Brain pericyte (primary cell): ENCODE data around the gene GPC1.

Experiments used
- DNase-seq: peaks from one replicate; pipeline ENCODE4 v3.0.0-alpha.2; 2012; ENCODE audit warnings: low read depth, low spot score

GPC1 gene

DNA sequence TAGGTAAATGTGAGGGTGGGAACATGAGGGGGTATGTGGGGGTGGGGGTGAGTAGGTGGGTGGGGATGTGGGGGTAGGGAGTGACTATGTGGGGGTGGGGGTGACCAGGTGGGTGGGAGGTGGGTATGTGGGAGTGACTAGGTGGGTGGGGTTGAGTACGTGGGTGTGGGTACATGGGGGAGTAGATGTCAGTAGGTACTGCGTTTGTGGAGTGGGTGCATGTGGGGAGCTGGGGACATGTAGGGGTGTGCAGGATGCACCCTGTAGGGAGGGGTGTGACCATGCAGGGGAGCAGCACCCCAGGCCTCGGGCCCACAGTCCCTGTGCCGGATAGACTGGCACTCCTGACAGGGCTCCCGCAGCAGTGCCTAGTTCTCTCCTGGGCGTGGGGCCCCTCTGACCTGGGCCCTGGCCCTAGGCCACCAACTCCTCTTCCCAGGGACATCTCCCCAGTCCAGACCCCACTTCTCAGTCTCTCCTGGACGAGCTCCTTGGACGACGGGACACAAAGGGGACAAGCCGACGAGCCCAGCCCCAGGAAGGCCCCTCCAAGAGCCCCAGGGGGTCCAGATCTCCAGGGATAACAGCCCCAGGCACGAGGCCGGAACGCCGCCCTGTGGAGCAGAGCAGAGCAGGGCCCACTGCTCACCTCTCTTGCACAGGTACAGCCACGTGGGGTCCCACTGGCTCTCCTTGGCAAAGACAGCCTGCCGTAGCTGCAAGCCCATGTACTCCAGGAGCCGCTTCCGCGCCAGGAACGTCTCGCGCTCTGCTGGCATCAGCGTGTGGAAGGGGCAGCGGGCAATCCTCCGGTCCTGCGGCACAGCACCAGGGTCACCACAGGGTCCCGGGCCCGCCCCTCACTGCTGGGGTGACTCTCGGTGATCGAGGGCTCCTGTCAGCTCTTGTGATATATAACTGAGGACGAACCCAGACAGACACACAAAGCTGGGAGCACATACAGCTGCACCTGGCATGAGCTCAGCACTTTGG, 64.1 kb downstream of the GPC1 start:
- DNase-seq, result no peak

DNA sequence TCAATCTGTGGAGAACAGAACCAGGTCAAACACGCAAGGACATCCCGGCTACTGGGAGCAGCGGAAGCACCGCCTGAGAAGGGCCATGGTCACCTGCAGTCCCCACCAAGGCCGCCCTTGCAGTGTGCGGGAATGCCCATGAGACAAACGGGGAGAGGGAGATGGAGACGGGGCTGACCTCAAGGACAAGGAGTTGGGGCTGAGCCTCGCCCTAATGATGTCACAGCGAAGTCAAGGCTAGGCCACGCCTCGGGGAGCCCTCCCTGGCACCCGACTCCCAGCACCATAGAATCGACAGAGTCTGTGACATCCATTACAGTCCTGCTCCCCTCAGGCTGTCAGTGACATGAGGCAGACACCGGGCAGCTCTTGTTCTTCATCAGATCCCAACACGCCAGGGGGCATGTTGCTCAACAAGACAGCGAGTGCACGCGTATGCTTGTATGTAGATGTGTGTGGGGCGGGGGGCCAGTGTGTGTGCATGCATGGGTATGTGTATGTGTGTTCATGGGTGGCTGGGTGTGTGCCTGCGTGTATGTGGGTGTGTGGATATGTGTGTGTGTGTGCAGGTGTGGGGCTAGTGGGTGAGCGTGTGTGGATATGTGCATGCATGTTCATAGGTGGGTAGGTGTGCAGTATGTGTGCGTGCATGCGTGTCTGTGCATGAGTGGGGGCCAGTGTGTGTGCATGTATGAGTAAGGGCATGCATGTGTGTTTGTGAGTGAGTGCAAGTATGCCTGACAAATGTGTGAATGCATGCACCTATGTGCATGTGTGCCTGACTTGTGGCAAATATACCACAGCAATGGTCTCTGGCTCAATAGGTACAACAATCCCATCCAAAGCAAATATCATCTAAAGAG, 65.3 kb downstream of the GPC1 start:
- DNase-seq, result no peak

DNA sequence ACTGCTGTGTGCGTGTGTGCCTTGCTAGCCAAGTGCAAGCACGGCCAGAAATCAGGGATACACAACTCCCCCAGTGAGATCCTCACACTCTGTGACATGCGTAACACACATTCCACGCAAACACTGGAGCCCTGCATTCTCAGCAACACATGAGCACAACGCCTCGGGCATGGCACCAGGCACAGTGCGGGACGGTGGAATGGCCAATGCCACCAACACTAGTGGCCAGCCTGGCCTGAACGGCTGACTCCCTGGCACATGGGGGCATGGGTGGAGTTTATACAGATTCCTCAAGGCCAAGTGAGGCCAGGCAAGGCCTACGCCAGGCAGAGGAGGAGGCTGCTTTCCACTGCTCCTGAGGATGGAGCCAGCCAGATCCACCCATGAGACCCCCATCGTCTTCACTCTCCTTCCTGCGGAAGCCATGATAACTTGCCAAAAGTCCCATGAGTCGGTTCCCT, 66.1 kb downstream of the GPC1 start:
- no peak for DNase-seq

DNA sequence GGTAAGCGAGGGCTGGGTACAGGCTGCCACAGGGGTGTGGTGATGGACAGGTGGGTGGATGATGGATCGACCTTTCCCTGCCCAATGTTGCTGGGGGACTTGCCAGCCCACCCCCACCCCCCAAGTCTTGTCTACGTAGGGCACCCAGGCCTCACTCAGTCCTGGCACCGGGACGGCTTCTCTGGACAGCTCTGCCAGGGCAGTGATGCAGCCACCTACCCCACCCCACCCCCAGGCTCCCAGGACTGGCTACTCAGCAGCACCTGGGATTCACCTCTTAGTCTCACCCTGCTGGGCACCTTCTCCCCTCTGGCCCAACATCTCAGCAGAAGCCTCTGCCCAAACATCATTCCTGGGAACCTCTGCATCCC, 66.6 kb downstream of the GPC1 start:
- DNase-seq, result no peak

DNA sequence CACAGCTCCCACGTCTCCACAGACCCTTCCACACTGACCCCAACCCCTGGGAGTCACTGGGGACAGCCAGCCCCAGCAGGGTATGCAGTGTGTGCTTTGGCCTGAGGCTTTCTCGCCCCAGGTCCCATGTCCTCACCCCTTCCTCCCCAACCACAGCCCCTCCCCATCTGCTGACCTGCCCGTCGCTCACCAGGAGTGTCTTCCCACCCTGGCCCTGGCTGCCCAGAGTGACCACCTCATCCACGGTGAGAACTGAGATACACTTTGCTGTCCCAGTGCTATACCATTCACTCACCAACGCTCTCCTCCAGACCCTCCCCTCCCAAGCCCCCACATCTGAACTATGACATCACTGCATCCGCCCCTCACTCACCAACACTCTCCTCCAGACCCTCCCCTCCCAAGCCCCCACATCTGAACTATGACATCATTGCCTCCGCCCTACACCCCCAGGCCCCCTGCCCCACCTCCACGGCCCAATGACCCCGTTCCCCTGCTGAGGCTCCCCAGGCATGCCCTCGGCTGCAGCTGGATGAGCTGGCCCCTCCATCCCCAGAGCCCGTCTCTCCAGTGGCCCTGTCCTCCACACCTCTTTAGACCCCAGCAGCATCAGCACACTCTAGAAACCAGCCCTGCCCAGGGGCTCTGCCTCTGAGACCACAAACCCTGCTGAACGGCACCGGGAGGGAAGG, 67.1 kb downstream of the GPC1 start:
- no peak for DNase-seq

DNA sequence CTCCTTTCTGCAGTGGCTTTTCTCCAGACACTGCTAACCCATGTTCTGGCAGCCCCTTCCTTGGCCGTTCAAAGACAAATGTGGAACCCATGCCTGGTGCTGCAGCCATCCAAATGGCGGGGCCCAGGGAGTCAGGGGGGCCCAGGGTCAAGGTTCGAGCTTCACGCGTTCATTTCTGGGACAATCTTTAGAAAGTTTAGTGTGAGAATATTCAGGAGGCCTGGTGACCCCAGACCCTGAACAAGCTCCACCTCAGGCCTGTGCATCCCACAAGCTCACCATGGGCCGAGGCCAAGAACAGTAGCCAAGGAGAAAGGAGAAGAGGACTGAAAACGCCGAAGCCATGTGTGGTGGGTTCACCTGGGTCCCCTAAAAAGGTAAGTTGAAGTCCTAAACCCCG, 67.9 kb downstream of the GPC1 start:
- DNase-seq, result no peak

DNA sequence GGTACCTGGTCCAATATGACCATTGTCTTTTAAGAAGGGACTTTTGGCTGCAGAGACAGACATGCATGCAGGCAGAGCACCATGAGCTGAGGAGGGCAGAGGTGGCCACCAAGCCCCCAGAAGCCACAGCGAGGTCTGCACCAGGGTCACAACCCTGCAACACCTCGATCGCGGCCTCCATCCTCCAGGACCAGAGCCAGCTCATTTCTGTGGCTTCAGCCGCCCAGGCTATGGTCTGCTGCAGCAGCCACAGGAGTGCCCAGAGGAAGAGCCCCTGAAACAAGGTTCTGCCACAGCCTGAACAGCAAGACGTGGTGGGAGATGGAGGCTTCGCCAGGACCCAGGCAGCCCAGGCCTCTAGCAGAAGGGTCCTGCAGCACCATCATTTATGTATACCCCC, 68.4 kb downstream of the GPC1 start:
- no peak for DNase-seq

DNA sequence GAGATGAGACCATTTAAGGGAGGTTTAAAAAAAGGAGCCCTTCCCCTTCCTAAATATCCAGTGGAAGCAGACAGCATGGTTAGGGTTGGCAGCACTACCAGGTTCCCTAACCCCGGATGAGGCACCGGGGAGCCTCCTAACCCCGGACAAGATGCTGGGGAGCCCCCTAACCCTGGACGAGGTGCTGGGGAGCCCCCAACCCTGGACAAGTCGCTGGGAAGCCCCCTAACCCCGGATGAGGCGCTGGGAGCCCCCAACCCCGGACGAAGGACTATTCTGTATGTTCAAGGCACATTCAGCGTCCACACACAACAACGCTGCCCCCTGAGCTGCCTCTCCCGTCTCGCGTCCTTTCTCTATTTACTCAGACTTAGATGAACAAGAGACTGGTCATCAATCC, 70.4 kb downstream of the GPC1 start:
- DNase-seq, result no peak

DNA sequence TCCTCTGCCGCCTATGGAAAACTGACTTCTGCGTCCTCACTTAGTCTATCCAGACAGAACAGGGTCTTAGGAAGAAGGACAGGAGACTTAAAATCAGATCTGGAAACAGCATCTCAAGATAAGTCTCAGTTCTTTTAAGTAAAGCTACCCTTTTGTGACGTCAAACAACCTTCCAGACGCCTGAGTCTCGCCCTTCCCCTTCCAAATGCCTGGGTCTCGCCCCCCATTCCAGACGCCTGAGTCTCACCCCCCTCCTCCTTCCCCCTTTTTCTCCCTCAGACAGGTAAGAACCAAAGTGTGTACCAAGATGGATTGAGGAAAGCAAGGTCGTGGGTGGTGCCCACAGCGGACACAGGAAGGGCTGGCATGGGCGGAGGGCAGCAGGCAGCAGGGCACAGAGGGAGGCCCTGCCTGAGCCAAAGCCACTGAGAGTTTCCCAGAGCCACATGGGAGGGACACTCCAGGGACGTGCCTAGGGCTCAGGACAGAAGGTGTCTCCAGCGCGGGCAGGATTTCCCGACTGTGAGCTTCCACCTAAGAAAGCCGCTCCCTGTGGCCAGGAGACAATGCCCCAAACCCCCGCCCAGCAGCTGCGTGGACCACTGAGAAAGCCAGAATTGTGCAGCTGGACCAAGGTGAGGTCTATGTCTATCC, 71.1 kb downstream of the GPC1 start:
- no peak for DNase-seq

DNA sequence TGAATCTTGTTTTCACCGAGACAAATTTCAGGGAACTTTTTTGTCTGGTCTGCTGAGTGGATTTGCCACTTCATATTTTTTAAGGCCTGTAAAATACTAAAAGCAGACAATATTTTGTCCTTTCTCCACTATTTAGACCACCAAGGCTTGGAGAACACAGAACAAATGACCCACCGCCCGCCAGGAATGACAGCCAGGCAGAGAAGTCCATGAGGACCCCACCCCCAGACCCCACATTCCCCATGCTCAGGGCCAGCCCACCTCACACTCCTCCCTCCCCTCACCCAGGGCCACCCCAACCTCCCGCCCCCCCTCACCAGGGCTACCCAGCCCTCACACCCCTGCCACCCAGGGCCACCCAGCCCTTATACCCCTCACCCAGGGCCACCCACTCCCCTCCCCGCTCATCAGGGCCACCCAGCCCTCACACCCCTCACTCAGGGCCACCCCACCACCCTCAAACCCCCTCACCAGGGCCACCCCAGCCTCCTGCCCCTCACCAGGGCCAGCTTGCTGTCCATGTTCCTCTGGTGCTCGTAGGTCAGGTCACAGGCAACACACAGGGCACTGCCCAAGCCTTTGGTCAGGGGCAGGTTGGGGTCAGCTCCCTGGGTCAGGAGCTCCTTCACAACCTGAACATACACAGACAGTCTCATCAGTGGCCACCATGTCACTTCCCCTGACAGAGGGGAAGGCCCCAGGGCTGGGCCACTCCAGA, 71.8 kb downstream of the GPC1 start:
- DNase-seq, result no peak

DNA sequence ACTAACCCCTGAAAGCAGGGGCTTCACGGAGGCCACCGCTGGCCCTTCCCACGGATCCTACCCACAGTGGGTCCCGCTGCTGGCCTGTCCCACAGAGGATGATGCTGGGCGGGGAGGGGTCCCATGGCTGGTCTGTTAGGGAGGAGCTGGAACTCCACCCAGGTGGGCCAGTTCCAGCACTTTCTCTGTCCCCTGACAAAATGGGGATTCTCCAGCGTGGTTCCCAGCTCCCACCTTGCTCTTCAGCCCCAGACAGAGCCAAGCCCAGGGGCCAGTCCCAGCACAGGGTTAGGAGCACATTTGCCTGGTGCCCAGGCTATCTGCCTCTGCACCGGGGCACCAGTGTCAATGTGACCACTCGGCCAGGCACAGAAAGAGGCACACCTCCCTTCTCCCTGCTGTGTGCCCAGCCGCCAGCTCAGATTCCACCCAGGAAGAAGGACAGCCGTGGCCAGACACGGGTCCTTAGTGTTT, 72.4 kb downstream of the GPC1 start:
- no peak for DNase-seq

DNA sequence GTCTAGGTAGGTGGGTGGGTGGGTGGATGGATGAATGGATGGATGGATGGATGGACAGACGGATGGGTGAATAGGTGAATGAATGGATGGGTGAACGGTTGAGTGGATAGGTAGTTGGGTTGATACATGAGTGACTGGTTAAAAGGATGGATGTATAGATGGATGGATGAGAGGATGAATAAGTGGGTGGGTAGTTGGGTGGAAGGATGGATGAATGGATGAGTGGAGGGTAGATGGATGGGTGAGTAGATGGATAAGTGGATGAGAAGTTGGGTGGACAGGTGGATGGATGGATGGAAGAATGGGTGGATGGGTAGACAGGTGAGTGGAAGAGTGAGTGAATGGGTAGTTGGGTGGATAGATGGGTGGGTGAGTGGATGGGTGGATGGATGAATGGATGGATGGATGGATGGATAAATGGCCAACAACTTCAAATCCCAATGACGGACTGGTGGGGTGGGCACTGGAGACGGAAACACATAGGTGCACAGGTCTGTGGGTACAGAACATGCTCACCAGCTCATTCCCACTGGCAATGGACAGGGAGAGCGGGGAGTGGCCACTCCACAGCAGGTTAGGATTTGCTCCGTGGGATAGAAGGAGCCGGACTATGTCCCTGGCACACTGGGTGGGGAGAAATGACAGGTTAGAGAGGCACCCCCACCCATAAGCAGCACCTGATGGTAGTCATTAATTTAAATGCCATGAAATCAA, 73.5 kb downstream of the GPC1 start:
- no peak for DNase-seq

DNA sequence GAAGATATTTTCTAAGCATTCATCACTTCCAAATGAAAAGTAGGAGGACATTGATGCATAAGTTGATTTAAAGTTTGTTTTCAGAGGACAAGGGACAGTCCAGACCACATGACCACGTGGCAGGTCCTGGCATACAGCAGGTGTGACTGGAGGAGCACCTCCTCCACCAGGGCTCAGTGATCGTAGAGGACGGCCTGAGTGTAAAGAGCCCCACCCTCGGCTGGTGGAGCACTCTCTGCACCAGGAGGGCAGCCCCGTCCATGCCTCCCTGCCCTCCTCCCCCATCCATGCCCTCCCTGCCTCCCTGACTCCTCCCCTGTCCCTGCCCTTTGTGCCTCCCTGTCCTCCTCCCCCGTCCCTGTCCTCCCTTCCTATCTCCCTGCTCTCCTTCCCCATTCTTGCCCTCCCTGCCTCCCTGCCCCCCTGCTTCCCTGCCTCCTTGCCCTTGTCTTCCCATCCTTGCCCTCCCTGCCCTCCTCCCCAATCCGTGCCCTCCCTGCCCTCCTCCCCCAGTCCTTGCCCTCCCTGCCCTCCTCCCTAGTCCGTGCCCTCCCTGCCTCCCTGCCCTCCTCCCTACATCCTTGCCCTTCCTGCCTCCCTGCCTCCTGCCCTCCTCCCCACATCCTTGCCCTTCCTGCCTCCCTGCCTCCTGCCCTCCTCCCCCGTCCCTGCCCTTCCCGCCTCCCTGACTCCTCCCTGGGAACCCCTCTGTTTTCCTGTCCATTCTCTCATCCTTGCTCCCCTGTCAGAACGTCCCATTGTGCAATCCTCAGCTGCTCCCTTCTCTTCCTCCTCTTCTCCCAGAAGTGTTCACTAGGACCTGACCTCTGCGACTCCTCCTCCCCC, 74.4 kb downstream of the GPC1 start:
- no peak for DNase-seq

DNA sequence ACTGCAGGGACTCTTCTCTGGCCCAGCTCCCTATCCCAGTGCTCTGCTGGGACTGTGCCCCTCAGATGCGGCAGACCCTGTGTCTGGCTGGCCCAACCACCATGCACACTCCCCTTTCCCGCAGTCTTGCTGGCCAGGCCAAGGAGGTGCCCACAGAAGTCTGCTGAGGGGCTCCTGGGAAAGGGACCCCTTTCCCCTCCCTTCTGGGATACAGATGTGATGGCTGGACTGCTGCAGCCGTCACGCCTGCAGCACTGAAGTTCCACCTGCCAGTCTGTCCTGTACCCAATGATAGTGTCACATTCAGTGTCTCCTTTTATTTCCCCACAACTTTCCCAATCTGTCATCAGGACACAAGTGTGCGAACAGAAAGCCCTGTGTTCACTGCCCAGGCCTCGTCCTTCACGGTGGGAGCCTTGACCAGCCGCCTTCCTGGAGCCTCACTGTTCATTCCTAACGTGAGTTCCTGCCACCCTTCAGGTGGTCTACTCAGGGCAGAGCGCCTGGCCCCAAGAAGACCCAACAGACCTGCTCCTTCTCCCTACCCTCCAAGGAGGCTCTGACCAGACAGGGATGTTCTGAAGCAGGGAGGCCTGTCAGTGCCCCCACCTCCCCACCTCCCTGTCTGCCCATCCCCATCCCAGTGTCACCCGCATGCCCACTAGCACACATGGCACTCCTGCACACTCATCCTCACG, 75.2 kb downstream of the GPC1 start:
- DNase-seq, result no peak

DNA sequence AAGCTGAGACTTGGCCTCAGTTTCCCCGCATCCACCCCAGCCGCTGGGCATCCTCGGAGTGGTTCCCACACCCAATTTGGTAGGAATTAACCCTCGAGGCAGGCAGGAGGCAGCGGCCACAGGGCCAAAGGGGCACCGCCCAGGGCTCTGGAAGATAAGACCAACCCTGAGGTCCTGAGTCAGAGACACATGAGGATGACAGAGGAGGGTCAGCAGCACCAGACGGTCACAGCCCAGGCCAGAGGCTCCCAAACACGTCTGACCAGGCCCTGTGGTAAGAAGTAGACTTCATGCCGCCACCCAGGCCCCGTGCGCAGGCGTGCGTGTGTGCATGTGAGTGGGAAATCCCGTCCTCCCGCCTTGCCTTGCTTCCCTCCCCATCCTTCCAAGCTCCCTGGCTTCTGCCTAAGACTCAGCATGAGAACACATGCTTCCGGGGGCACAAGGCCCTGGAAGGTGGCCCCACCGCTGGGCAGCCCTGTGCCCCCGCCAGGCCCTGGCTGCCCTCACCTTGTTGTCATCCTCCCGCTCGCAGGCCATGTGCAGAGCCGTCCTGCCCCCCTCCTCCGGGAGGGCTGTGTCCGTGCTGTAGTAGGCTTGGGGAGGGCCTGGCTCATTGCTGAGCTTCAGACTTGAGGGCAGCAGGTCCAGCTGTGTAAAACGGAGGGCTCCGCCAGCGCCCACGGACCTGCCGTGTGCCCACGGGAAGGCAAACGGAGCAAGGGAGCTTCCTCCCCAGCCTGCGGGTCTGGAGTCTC, 76.1 kb downstream of the GPC1 start:
- DNase-seq, result no peak

DNA sequence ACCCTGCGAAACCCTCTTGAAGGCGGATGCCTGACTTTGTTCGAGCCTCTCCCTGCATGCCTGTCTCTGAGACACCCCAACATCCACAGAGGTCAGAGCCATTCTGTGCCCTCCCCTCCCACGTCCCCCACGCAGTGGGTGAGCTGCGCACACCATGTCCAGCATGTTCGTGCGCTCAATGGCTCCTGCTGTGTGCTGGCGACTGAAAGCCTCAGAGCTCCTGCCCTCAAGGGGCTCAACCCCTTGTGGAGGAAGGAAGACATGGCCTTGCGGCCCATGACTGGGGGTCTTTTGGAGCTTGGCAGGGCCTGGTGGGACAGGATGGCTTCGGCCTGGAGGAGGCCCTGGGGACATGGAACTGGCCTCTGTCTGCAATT, 76.6 kb downstream of the GPC1 start:
- DNase-seq, result no peak

DNA sequence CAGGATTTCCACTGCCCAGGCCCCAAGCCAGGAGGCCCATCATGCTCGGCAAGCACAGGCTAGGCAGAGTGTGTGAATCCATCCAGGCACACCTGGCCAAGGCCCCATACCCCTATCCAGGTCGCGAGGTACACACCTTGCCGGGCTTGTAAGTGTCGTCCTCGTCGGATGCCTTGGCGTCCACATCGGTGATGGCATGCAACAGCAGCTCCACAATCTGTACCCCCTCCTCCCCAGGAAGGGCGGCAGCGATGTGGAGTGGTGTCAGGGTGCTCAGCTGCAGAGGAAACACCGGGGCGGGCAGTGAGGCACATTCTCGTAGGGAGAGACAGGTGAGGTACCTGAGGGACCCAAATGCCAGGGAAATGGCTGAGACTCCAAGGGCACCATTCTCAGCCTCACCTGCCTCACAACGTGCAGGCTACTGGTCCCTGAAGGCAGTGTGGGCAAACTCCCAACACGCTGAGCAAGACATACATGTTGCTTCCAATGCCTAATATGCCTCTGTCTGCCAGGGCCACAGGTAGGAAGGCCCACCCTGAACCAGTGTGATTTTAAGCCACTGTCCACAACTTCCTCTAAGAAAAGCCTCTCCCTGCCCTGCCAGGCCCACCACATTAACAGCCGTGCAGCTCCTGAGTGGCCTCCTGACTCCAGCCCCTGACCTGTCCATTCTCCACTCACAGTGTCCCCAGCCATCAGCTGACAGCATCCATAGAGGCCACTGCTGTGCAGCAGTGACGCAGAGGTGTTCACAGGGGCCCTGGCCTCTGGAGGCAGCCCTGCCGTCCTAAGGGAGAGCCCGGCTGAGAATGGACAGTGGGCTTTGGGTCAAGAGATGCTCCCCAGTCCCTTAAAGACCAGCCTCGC, 77.4 kb downstream of the GPC1 start:
- DNase-seq, result no peak
